ENCODE data around the gene IL1R1. TPM values are rescaled to one million over a fixed set of nuclear protein-coding genes. Genes with fewer than 3 reads are reported as not detected.

The IL1R1 gene
- total RNA-seq, 1 experiment from 2014 or later: 23.5 TPM

GRCh38 chr2:102168026-102168771, 25.7 kb downstream of the IL1R1 start:
- H3K27me3 ChIP-seq (replicated peaks; ENCODE audit: control insufficient read depth, insufficient read depth, low read length): no peaks in the 10 kb centered on the region
- H3K9me3 ChIP-seq: no peaks in the 10 kb centered on the region
- H3K36me3 ChIP-seq (ENCODE audit: control insufficient read depth, insufficient read depth, low read length): no peaks in the 10 kb centered on the region
- TF ChIP-seq, protein P1, sequence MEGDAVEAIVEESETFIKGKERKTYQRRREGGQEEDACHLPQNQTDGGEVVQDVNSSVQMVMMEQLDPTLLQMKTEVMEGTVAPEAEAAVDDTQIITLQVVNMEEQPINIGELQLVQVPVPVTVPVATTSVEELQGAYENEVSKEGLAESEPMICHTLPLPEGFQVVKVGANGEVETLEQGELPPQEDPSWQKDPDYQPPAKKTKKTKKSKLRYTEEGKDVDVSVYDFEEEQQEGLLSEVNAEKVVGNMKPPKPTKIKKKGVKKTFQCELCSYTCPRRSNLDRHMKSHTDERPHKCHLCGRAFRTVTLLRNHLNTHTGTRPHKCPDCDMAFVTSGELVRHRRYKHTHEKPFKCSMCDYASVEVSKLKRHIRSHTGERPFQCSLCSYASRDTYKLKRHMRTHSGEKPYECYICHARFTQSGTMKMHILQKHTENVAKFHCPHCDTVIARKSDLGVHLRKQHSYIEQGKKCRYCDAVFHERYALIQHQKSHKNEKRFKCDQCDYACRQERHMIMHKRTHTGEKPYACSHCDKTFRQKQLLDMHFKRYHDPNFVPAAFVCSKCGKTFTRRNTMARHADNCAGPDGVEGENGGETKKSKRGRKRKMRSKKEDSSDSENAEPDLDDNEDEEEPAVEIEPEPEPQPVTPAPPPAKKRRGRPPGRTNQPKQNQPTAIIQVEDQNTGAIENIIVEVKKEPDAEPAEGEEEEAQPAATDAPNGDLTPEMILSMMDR (IDR thresholded peaks at IDR 0.05; ENCODE audit: insufficient read depth in 1 of 2, low read depth in 1 of 2, low read length in 1 of 2, severe bottlenecking in 1 of 2, unreplicated experiment in 1 of 2): no peak
- CTCF ChIA-PET: interaction anchor here (2.9 kb wide), 1 partner anchor 148 kb away, joined by 41 read pairs; no protein-coding TSS in a partner anchor
- H3K4me3 Mint-ChIP-seq (ENCODE audit: unreplicated experiment): no peak overlapping the region
- POLR2A ChIA-PET: no interaction called here
- H3K27ac Mint-ChIP-seq (ENCODE audit: unreplicated experiment): no peak overlapping the region
- intact Hi-C loops (cut with micrococcal nuclease; ENCODE audit: unreplicated experiment): no loop called here
- DNase-seq: no peak
- no peaks in the 10 kb centered on the region for H3K27me3 Mint-ChIP-seq (ENCODE audit: insufficient read depth, unreplicated experiment)
- no peaks in the 10 kb centered on the region for H3K4me1 Mint-ChIP-seq (ENCODE audit: low read depth, unreplicated experiment)
- peaks cover 6% of the 10 kb centered on the region for H3K4me1 ChIP-seq
- no peaks in the 10 kb centered on the region for H3K9me3 Mint-ChIP-seq (ENCODE audit: unreplicated experiment)
- H3K4me3 ChIP-seq (ENCODE audit: low read depth, low read length): no peak overlapping the region
- peaks cover 12% of the 10 kb centered on the region for H3K36me3 Mint-ChIP-seq (ENCODE audit: insufficient read depth, unreplicated experiment)
- BruUV-seq (replicated peaks): no TSS peak

DNA sequence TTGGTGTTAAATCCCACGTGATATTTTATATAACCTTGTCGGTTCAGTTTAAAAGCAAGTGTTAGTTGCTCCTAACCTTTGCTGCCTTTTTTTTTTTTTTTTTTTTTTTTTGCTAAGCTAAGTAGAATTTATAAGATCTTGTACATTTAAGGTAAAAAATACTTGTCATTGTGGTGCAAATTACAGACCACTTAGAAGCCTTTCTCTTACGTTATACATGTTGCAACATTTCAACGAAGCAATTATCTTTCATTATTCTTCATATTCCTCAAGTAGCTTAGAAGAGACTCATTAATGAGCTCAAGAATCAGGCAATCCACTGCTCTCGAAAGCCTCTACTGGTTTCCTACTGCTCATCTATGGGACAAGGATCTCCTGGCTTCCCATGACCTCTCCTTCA, 29.4 kb downstream of the IL1R1 start:
- H3K4me1 Mint-ChIP-seq (ENCODE audit: low read depth, unreplicated experiment): no peaks in the 10 kb centered on the region
- ChIA-PET CTCF (no interaction called here), POLR2A (no interaction called here)
- TF ChIP-seq, protein P1 (IDR thresholded peaks at IDR 0.05; ENCODE audit: insufficient read depth in 1 of 2, low read depth in 1 of 2, low read length in 1 of 2, severe bottlenecking in 1 of 2, unreplicated experiment in 1 of 2): no peak
- no peak overlapping the region for H3K4me3 Mint-ChIP-seq (ENCODE audit: unreplicated experiment)
- no peak for DNase-seq
- no peaks in the 10 kb centered on the region for H3K36me3 ChIP-seq (ENCODE audit: control insufficient read depth, insufficient read depth, low read length)
- no peaks in the 10 kb centered on the region for H3K9me3 ChIP-seq
- intact Hi-C loops (cut with micrococcal nuclease; ENCODE audit: unreplicated experiment): no loop called here
- peaks cover 28% of the 10 kb centered on the region for H3K36me3 Mint-ChIP-seq (ENCODE audit: insufficient read depth, unreplicated experiment)
- no peak overlapping the region for H3K27ac Mint-ChIP-seq (ENCODE audit: unreplicated experiment)
- H3K4me3 ChIP-seq (ENCODE audit: low read depth, low read length): no peak overlapping the region
- no TSS peak for BruUV-seq (replicated peaks)
- no peaks in the 10 kb centered on the region for H3K27me3 ChIP-seq (replicated peaks; ENCODE audit: control insufficient read depth, insufficient read depth, low read length)
- no peaks in the 10 kb centered on the region for H3K4me1 ChIP-seq
- no peaks in the 10 kb centered on the region for H3K27me3 Mint-ChIP-seq (ENCODE audit: insufficient read depth, unreplicated experiment)
- no peaks in the 10 kb centered on the region for H3K9me3 Mint-ChIP-seq (ENCODE audit: unreplicated experiment)

- no TSS peak for BruUV-seq (replicated peaks)
- peaks cover 28% of the 10 kb centered on the region for H3K36me3 Mint-ChIP-seq (ENCODE audit: insufficient read depth, unreplicated experiment)
- Histone ChIP-seq H3K4me1 (no peaks in the 10 kb centered on the region), H3K4me3 (ENCODE audit: low read depth, low read length) (no peak overlapping the region), H3K27me3 (replicated peaks; ENCODE audit: control insufficient read depth, insufficient read depth, low read length) (no peaks in the 10 kb centered on the region), H3K36me3 (ENCODE audit: control insufficient read depth, insufficient read depth, low read length) (no peaks in the 10 kb centered on the region), H3K9me3 (no peaks in the 10 kb centered on the region)
- H3K9me3 Mint-ChIP-seq (ENCODE audit: unreplicated experiment): no peaks in the 10 kb centered on the region
- ChIA-PET CTCF (no interaction called here), POLR2A (no interaction called here)
- no peak for DNase-seq
- H3K27ac Mint-ChIP-seq (ENCODE audit: unreplicated experiment): no peak overlapping the region
- TF ChIP-seq, protein P1 (IDR thresholded peaks at IDR 0.05; ENCODE audit: insufficient read depth in 1 of 2, low read depth in 1 of 2, low read length in 1 of 2, severe bottlenecking in 1 of 2, unreplicated experiment in 1 of 2): no peak
- intact Hi-C loops (cut with micrococcal nuclease; ENCODE audit: unreplicated experiment): no loop called here
- H3K27me3 Mint-ChIP-seq (ENCODE audit: insufficient read depth, unreplicated experiment): no peaks in the 10 kb centered on the region
- no peak overlapping the region for H3K4me3 Mint-ChIP-seq (ENCODE audit: unreplicated experiment)
- no peaks in the 10 kb centered on the region for H3K4me1 Mint-ChIP-seq (ENCODE audit: low read depth, unreplicated experiment)
Measured at GRCh38 chr2:102172745-102173144, 30.2 kb downstream of the IL1R1 start.
